ENCODE results near the gene ATF1.

ATF1 gene

GRCh38 chr12:50750366-50750765 lies 13.5 kb upstream of the ATF1 start:
- Histone ChIP-seq H3K27ac (ENCODE audit: low read length, poor library complexity, severe bottlenecking) (no peak overlapping the region), H2AK5ac (ENCODE audit: low read length, severe bottlenecking) (no peak overlapping the region), H3K36me3 (ENCODE audit: control insufficient read depth in 1 of 2, insufficient read depth in 2 of 2, low read depth in 1 of 2, low read length in 2 of 2) (peaks cover 7 to 26% of the 10 kb centered on the region in 2 experiments), H3K4me2 (ENCODE audit: low read length, poor library complexity, severe bottlenecking) (no peak overlapping the region), H3K14ac (ENCODE audit: low read length in 2 of 2) (no peak overlapping the region), H3K27me3 (ENCODE audit: control insufficient read depth in 1 of 2, insufficient read depth in 1 of 2, low read length in 2 of 2) (no peaks in the 10 kb centered on the region), H2BK5ac (ENCODE audit: low read depth, low read length, poor library complexity, severe bottlenecking) (no peak overlapping the region), H2BK120ac (ENCODE audit: low read depth, low read length) (no peak overlapping the region), H3K18ac (ENCODE audit: low read depth in 1 of 2, low read length in 2 of 2) (no peak overlapping the region), H4K8ac (ENCODE audit: low read length) (no peak overlapping the region), H2AFZ (ENCODE audit: low read depth, low read length) (no peak overlapping the region), H3K4ac (ENCODE audit: low read depth in 1 of 2, low read length in 2 of 2) (no peak overlapping the region), H4K91ac (ENCODE audit: low read length) (no peak overlapping the region), H3K9ac (ENCODE audit: low read length) (no peak overlapping the region), H3K9me3 (ENCODE audit: control insufficient read depth, low read length) (no peaks in the 10 kb centered on the region), H3K4me3 (ENCODE audit: insufficient read depth in 1 of 2, low read depth in 1 of 2, low read length in 2 of 2) (no peak overlapping the region), H3K23ac (ENCODE audit: low read length in 2 of 2) (no peak overlapping the region), H2BK12ac (ENCODE audit: low read length in 2 of 2) (no peak overlapping the region), H2BK15ac (ENCODE audit: low read depth, poor library complexity, severe bottlenecking) (no peak overlapping the region), H3K79me1 (replicated peaks; ENCODE audit: low read length, poor library complexity, severe bottlenecking) (no peaks in the 10 kb centered on the region), H3K4me1 (ENCODE audit: control insufficient read depth, insufficient read depth, low read depth, low read length) (peaks cover 2% of the 10 kb centered on the region)
- WGBS, result 98% methylated on average over 4 of the region's 4 CpGs
- no peak for DNase-seq

GRCh38 chr12:50751948-50752721 lies 11.8 kb upstream of the ATF1 start:
- H3K27me3 ChIP-seq (ENCODE audit: control insufficient read depth in 1 of 2, insufficient read depth in 1 of 2, low read length in 2 of 2), result no peaks in the 10 kb centered on the region
- H3K18ac ChIP-seq (ENCODE audit: low read depth in 1 of 2, low read length in 2 of 2), result peak overlapping the region in 1 of 2 experiments; percentile 21
- DNase-seq, result peak; percentile 4
- H3K23ac ChIP-seq (ENCODE audit: low read length in 2 of 2), result no peak overlapping the region
- peaks cover 5 to 15% of the 10 kb centered on the region in 2 experiments for H3K36me3 ChIP-seq (ENCODE audit: control insufficient read depth in 1 of 2, insufficient read depth in 2 of 2, low read depth in 1 of 2, low read length in 2 of 2)
- H4K91ac ChIP-seq (ENCODE audit: low read length), result no peak overlapping the region
- no peaks in the 10 kb centered on the region for H3K9me3 ChIP-seq (ENCODE audit: control insufficient read depth, low read length)
- no peak overlapping the region for H3K4ac ChIP-seq (ENCODE audit: low read depth in 1 of 2, low read length in 2 of 2)
- no peak overlapping the region for H4K8ac ChIP-seq (ENCODE audit: low read length)
- H3K4me2 ChIP-seq (ENCODE audit: low read length, poor library complexity, severe bottlenecking), result no peak overlapping the region
- no peak overlapping the region for H2BK12ac ChIP-seq (ENCODE audit: low read length in 2 of 2)
- no peak overlapping the region for H3K9ac ChIP-seq (ENCODE audit: low read length)
- peak overlapping the region; percentile 46 for H3K27ac ChIP-seq (ENCODE audit: low read length, poor library complexity, severe bottlenecking)
- 89% methylated on average over 5 of the region's 6 CpGs for WGBS
- no peak overlapping the region for H2AFZ ChIP-seq (ENCODE audit: low read depth, low read length)
- no peaks in the 10 kb centered on the region for H3K79me1 ChIP-seq (replicated peaks; ENCODE audit: low read length, poor library complexity, severe bottlenecking)
- H3K14ac ChIP-seq (ENCODE audit: low read length in 2 of 2), result no peak overlapping the region
- no peak overlapping the region for H2BK5ac ChIP-seq (ENCODE audit: low read depth, low read length, poor library complexity, severe bottlenecking)
- peaks cover 2% of the 10 kb centered on the region for H3K4me1 ChIP-seq (ENCODE audit: control insufficient read depth, insufficient read depth, low read depth, low read length)
- no peak overlapping the region for H3K4me3 ChIP-seq (ENCODE audit: insufficient read depth in 1 of 2, low read depth in 1 of 2, low read length in 2 of 2)
- no peak overlapping the region for H2BK15ac ChIP-seq (ENCODE audit: low read depth, poor library complexity, severe bottlenecking)
- H2BK120ac ChIP-seq (ENCODE audit: low read depth, low read length), result no peak overlapping the region
- H2AK5ac ChIP-seq (ENCODE audit: low read length, severe bottlenecking), result no peak overlapping the region

- Histone ChIP-seq H3K9ac (ENCODE audit: low read length) (no peak overlapping the region), H3K79me1 (replicated peaks; ENCODE audit: low read length, poor library complexity, severe bottlenecking) (no peaks in the 10 kb centered on the region), H3K27ac (ENCODE audit: low read length, poor library complexity, severe bottlenecking) (no peak overlapping the region), H3K4me3 (ENCODE audit: insufficient read depth in 1 of 2, low read depth in 1 of 2, low read length in 2 of 2) (no peak overlapping the region), H4K91ac (ENCODE audit: low read length) (no peak overlapping the region), H4K8ac (ENCODE audit: low read length) (no peak overlapping the region), H3K27me3 (ENCODE audit: control insufficient read depth in 1 of 2, insufficient read depth in 1 of 2, low read length in 2 of 2) (no peaks in the 10 kb centered on the region), H3K18ac (ENCODE audit: low read depth in 1 of 2, low read length in 2 of 2) (no peak overlapping the region), H2AFZ (ENCODE audit: low read depth, low read length) (no peak overlapping the region), H3K4me1 (ENCODE audit: control insufficient read depth, insufficient read depth, low read depth, low read length) (peaks cover 2% of the 10 kb centered on the region), H3K23ac (ENCODE audit: low read length in 2 of 2) (no peak overlapping the region), H2BK12ac (ENCODE audit: low read length in 2 of 2) (no peak overlapping the region), H3K4ac (ENCODE audit: low read depth in 1 of 2, low read length in 2 of 2) (no peak overlapping the region), H3K9me3 (ENCODE audit: control insufficient read depth, low read length) (no peaks in the 10 kb centered on the region), H3K14ac (ENCODE audit: low read length in 2 of 2) (no peak overlapping the region), H2BK5ac (ENCODE audit: low read depth, low read length, poor library complexity, severe bottlenecking) (no peak overlapping the region), H2BK120ac (ENCODE audit: low read depth, low read length) (no peak overlapping the region), H3K36me3 (ENCODE audit: control insufficient read depth in 1 of 2, insufficient read depth in 2 of 2, low read depth in 1 of 2, low read length in 2 of 2) (peaks cover 5 to 7% of the 10 kb centered on the region in 2 experiments), H2AK5ac (ENCODE audit: low read length, severe bottlenecking) (no peak overlapping the region), H2BK15ac (ENCODE audit: low read depth, poor library complexity, severe bottlenecking) (no peak overlapping the region), H3K4me2 (ENCODE audit: low read length, poor library complexity, severe bottlenecking) (no peak overlapping the region)
- WGBS, result 100% methylated on average over 5 of the region's 5 CpGs
- no peak for DNase-seq
Measured at GRCh38 chr12:50753232-50753769, 10.6 kb upstream of the ATF1 start.

GRCh38 chr12:50764286-50765094 lies 589 bp downstream of the ATF1 start:
- no peak overlapping the region for H2AK5ac ChIP-seq (ENCODE audit: low read length, severe bottlenecking)
- DNase-seq, result peak; percentile 67
- peak overlapping the region; percentile 88 to 91 for H3K4ac ChIP-seq (ENCODE audit: low read depth in 1 of 2, low read length in 2 of 2)
- H2BK120ac ChIP-seq (ENCODE audit: low read depth, low read length), result peak overlapping the region; percentile 99
- H3K9ac ChIP-seq (ENCODE audit: low read length), result peak overlapping the region; percentile 97
- H3K23ac ChIP-seq (ENCODE audit: low read length in 2 of 2), result peak overlapping the region; percentile 60 to 89
- no peaks in the 10 kb centered on the region for H3K9me3 ChIP-seq (ENCODE audit: control insufficient read depth, low read length)
- peak overlapping the region; percentile 100 for H3K18ac ChIP-seq (ENCODE audit: low read depth in 1 of 2, low read length in 2 of 2)
- peak overlapping the region in 1 of 2 experiments; percentile 71 for H2BK12ac ChIP-seq (ENCODE audit: low read length in 2 of 2)
- peak overlapping the region; percentile 74 to 93 for H3K14ac ChIP-seq (ENCODE audit: low read length in 2 of 2)
- peak overlapping the region; percentile 97 for H3K4me2 ChIP-seq (ENCODE audit: low read length, poor library complexity, severe bottlenecking)
- peak overlapping the region; percentile 95 for H4K8ac ChIP-seq (ENCODE audit: low read length)
- WGBS, result under 1% methylated on average over 55 of the region's 91 CpGs
- H2AFZ ChIP-seq (ENCODE audit: low read depth, low read length), result peak overlapping the region; percentile 98
- peaks cover 4% of the 10 kb centered on the region for H3K4me1 ChIP-seq (ENCODE audit: control insufficient read depth, insufficient read depth, low read depth, low read length)
- H3K27ac ChIP-seq (ENCODE audit: low read length, poor library complexity, severe bottlenecking), result peak overlapping the region; percentile 91
- H3K36me3 ChIP-seq (ENCODE audit: control insufficient read depth in 1 of 2, insufficient read depth in 2 of 2, low read depth in 1 of 2, low read length in 2 of 2), result no peaks in the 10 kb centered on the region
- peak overlapping the region; percentile 79 for H2BK5ac ChIP-seq (ENCODE audit: low read depth, low read length, poor library complexity, severe bottlenecking)
- peak overlapping the region; percentile 98 for H2BK15ac ChIP-seq (ENCODE audit: low read depth, poor library complexity, severe bottlenecking)
- H3K27me3 ChIP-seq (ENCODE audit: control insufficient read depth in 1 of 2, insufficient read depth in 1 of 2, low read length in 2 of 2), result no peaks in the 10 kb centered on the region
- H4K91ac ChIP-seq (ENCODE audit: low read length), result peak overlapping the region; percentile 96
- peak overlapping the region; percentile 87 to 96 for H3K4me3 ChIP-seq (ENCODE audit: insufficient read depth in 1 of 2, low read depth in 1 of 2, low read length in 2 of 2)
- H3K79me1 ChIP-seq (replicated peaks; ENCODE audit: low read length, poor library complexity, severe bottlenecking), result peaks cover 12% of the 10 kb centered on the region
